GM12878 (cell line): ENCODE data around the gene LSM7. TPM values are rescaled to one million over a fixed set of nuclear protein-coding genes. Genes with fewer than 3 reads are reported as not detected.
A peak's percentile ranks its signal among the peaks of the same experiment; 100 is the strongest.

Source experiments
- ATAC-seq: fragments of 200-7000 bp; cut with Tn5 transposase; 3 replicates; pipeline ENCODE4 v1.9.1; 2020; ENCODE audit warnings: mild to moderate bottlenecking, moderate library complexity
- BruUV-seq: library from RNA; stranded (reverse); fragments of 400-500 nt; replicated peaks from 2 replicates; lab custom pipeline; 2021; lab: Mats Ljungman, UMichigan
- CTCF ChIA-PET: fragments of 300-600 bp; sonication (Branson Sonifier 250); formaldehyde crosslinking; extraction: SDS; loops from one replicate; lab custom pipeline; 2021; ENCODE audit warnings: inconsistent platforms; lab: Yijun Ruan, JAX
- POLR2A ChIA-PET: fragments of 350-600 bp; formaldehyde crosslinking; extraction: SDS; loops from one replicate; lab custom pipeline; 2021; ENCODE audit warnings: inconsistent platforms; lab: Charles Lee
- RAD21 ChIA-PET: fragments of 300-600 bp; sonication (Branson Sonifier 250); formaldehyde crosslinking; loops from one replicate; lab custom pipeline; 2023; ENCODE audit warnings: antibody characterized with exemption; ENCODE audit not compliant: unreplicated experiment; lab: Charles Lee
- SMC1A ChIA-PET: fragments of 300-600 bp; sonication (Branson Sonifier 250); formaldehyde crosslinking; loops from one replicate; lab custom pipeline; 2023; ENCODE audit not compliant: unreplicated experiment, uncharacterized antibody; lab: Charles Lee
- DNase-seq: peaks from one replicate; pipeline ENCODE4 v3.0.0-alpha.2; 2011; ENCODE audit warnings: low read depth, low spot score
- FAIRE-seq: peaks from 3 replicates; lab custom pipeline; 2011; peaks lifted over from hg19 to GRCh38; lab: Jason Lieb, UNC
- H2AFZ ChIP-seq: 2 replicates; pipeline ENCODE4 v1.6.0; 2011; ENCODE audit warnings: low read depth, low read length, control low read depth; ENCODE audit not compliant: control insufficient read depth
- H3K27ac ChIP-seq: 2 replicates; pipeline ENCODE4 v1.5.1; 2011; ENCODE audit warnings: control low read depth; ENCODE audit not compliant: control insufficient read depth, insufficient read depth
- H3K27me3 ChIP-seq, 2 experiments: replicated peaks in 1 of 2; 2 replicates each; pipeline versions ENCODE4 v1.6.0 to v1.6.1; 2011; ENCODE audit warnings: low read length in 1 of 2; ENCODE audit not compliant: control insufficient read depth in 2 of 2, insufficient read depth in 2 of 2
- H3K36me3 ChIP-seq, 2 experiments: 2 replicates each; pipeline ENCODE4 v1.5.1; 2011; ENCODE audit warnings: low read length in 1 of 2; ENCODE audit not compliant: control insufficient read depth in 2 of 2, insufficient read depth in 2 of 2
- H3K4me1 ChIP-seq: 2 replicates; pipeline ENCODE4 v1.6.1; 2011; ENCODE audit warnings: mild to moderate bottlenecking, low read length, moderate library complexity, mixed read lengths; ENCODE audit not compliant: control insufficient read depth, insufficient read depth
- H3K4me2 ChIP-seq: 2 replicates; pipeline ENCODE4 v1.6.0; 2011; ENCODE audit warnings: control low read depth; ENCODE audit not compliant: control insufficient read depth, insufficient read depth
- H3K4me3 ChIP-seq: fragments of 200-600 bp; sonication (generic); 2 replicates; pipeline ENCODE4 v1.5.1; 2016
- H3K79me2 ChIP-seq: 2 replicates; pipeline ENCODE4 v1.6.0; 2011; ENCODE audit warnings: low read length; ENCODE audit not compliant: control insufficient read depth, insufficient read depth
- H3K9ac ChIP-seq: 2 replicates; pipeline ENCODE4 v1.8.0; 2011; ENCODE audit warnings: low read length, control low read depth, mixed read lengths; ENCODE audit not compliant: control insufficient read depth, insufficient read depth
- H3K9me3 ChIP-seq: replicated peaks from 3 replicates; pipeline ENCODE4 v1.5.1; 2011; ENCODE audit warnings: mild to moderate bottlenecking, low read length; ENCODE audit not compliant: control insufficient read depth, insufficient read depth
- H4K20me1 ChIP-seq: 2 replicates; pipeline ENCODE4 v1.6.0; 2011; ENCODE audit not compliant: control insufficient read depth, insufficient read depth
- CHD2 ChIP-seq: IDR thresholded peaks from 2 replicates; pipeline ENCODE4 v1.6.1; 2011; ENCODE audit warnings: low read depth, low read length, improper control_type of control experiment, borderline replicate concordance
- FOS ChIP-seq: IDR thresholded peaks from 3 replicates; pipeline ENCODE4 v1.6.1; 2011; ENCODE audit warnings: borderline replicate concordance; ENCODE audit not compliant: insufficient read length; ENCODE audit errors: extremely low read depth
- HSF1 ChIP-seq: fragments of 150-350 bp; IDR thresholded peaks from 2 replicates; pipeline ENCODE4 v1.6.1; 2014; ENCODE audit warnings: mild to moderate bottlenecking, low read depth, low read length
- MTA3 ChIP-seq: IDR thresholded peaks from 2 replicates; pipeline ENCODE4 v1.6.1; 2012; ENCODE audit warnings: low read length, inconsistent platforms, borderline replicate concordance
- NR2C1 ChIP-seq: fragments of 450-650 bp; IDR thresholded peaks from 2 replicates; pipeline ENCODE4 v1.6.1; 2017; ENCODE audit warnings: antibody characterized with exemption, mild to moderate bottlenecking, moderate library complexity
- NR2F1 ChIP-seq: fragments of 450-650 bp; conservative IDR thresholded peaks from 2 replicates; pipeline ENCODE4 v1.6.1; 2017; ENCODE audit warnings: mild to moderate bottlenecking
- RELA ChIP-seq: fragments of 450-650 bp; IDR thresholded peaks from 2 replicates; pipeline ENCODE4 v1.8.0; 2014; ENCODE audit warnings: borderline replicate concordance; ENCODE audit not compliant: partially characterized antibody
- TAF1 ChIP-seq: IDR thresholded peaks from 2 replicates; pipeline ENCODE4 v1.6.1; 2011; ENCODE audit warnings: mild to moderate bottlenecking, low read depth, low read length, borderline replicate concordance
- TCF12 ChIP-seq: IDR thresholded peaks from 2 replicates; pipeline ENCODE4 v1.6.1; 2011; ENCODE audit warnings: low read depth, mild to moderate bottlenecking, low read length
- WGBS: methylation state at CpG from one replicate; pipeline ENCODE4 v1.1.6; 2016; ENCODE audit warnings: low lambda C conversion rate; ENCODE audit not compliant: insufficient replicate concordance, insufficient coverage; ENCODE audit errors: missing lambda C conversion rate; 5-methylcytosine and 5-hydroxymethylcytosine counted together
- in situ Hi-C: fragments of 300-500 bp; cut with MboI; formaldehyde crosslinking; loops from 9 replicates; pipeline ENCODE4 v1.14.3; 2018; ENCODE audit warnings: mixed read lengths
- intact Hi-C: fragments of 100-400 bp; cut with micrococcal nuclease; formaldehyde crosslinking; loops from one replicate; pipeline ENCODE4 v1.14.2; 2022; ENCODE audit not compliant: unreplicated experiment
- polyA plus RNA-seq, 11 experiments: library from polyadenylated mRNA; depleted of rRNA in 4 of 11; unstranded in 6 of 11; stranded (reverse) in 5 of 11; fragments of >200 nt; fragmentation: Nextera tagmentation in 4 of 11; fragmentation: Illumina TruSeq in 1 of 11; extraction: Ambion mirVana in 4 of 11; extraction: Trizol in 1 of 11; gene quantifications; 1 replicate in 1 of 11; 2 replicates in 10 of 11; pipeline versions ENCODE4 v1.2.1 to v1.2.3, GENCODE V29; 2011 to 2016; ENCODE audit warnings: inconsistent platforms in 2 of 11, missing spikeins in 2 of 11, low read depth in 1 of 11
- total RNA-seq, 4 experiments: library from RNA; depleted of rRNA in 3 of 4; stranded (reverse); fragments of >200 nt in 3 of 4; fragmentation: Illumina TruSeq in 1 of 4; extraction: Trizol in 1 of 4; gene quantifications; 2 replicates each; pipeline versions ENCODE4 v1.2.1 to v1.2.3, GENCODE V29; 2013 to 2021
- TF ChIP-seq, protein P1 (sequence below): fragments of 150-350 bp; IDR thresholded peaks from 2 replicates; pipeline ENCODE4 v1.6.1; 2016; ENCODE audit warnings: low read depth, low read length
- TF ChIP-seq, protein P2 (sequence below): fragments of 450-650 bp; IDR thresholded peaks from 2 replicates; pipeline ENCODE4 v1.6.1; 2017; ENCODE audit warnings: mild to moderate bottlenecking, low read depth, inconsistent platforms; ENCODE audit not compliant: poor library complexity, severe bottlenecking
- TF ChIP-seq, protein P3 (sequence below): IDR thresholded peaks from 2 replicates; pipeline ENCODE4 v1.6.1; 2012; ENCODE audit warnings: low read depth, low read length, improper control_type of control experiment

LSM7 gene
- total and polyA plus RNA-seq, 10 of the 15 experiments (the other 5 are each of a cell fraction or from before 2014, with no cell fraction given), result 24.4 to 424 (median 217) TPM

GRCh38 chr19:2357279-2358206 is 29.2 kb upstream of the LSM7 start:
- SMC1A ChIA-PET, result no interaction called here
- no peak overlapping the region for H2AFZ ChIP-seq
- H3K4me1 ChIP-seq, result no peaks in the 10 kb centered on the region
- ATAC-seq, result no peak
- no peaks in the 10 kb centered on the region for H3K36me3 ChIP-seq
- intact Hi-C loops (no loop called here), in situ Hi-C loops (no loop called here)
- no peak overlapping the region for H3K4me2 ChIP-seq
- no peaks in the 10 kb centered on the region for H3K79me2 ChIP-seq
- CTCF ChIA-PET, result no interaction called here
- 85% methylated on average over 3 of the region's 3 CpGs for WGBS
- H3K27ac ChIP-seq, result no peak overlapping the region
- peak; percentile 74 for FAIRE-seq
- no peaks in the 10 kb centered on the region for H4K20me1 ChIP-seq
- H3K9ac ChIP-seq, result no peak overlapping the region
- no TSS peak for BruUV-seq
- H3K27me3 ChIP-seq, result no peaks in the 10 kb centered on the region
- no peak for DNase-seq
- no peaks in the 10 kb centered on the region; the same call in 2 of the 3 replicates for H3K9me3 ChIP-seq
- RAD21 ChIA-PET, result no interaction called here
- no peak for TF ChIP-seq RELA
- no peak for TF ChIP-seq CHD2
- no peak for TF ChIP-seq FOS
- TF ChIP-seq, protein P1, sequence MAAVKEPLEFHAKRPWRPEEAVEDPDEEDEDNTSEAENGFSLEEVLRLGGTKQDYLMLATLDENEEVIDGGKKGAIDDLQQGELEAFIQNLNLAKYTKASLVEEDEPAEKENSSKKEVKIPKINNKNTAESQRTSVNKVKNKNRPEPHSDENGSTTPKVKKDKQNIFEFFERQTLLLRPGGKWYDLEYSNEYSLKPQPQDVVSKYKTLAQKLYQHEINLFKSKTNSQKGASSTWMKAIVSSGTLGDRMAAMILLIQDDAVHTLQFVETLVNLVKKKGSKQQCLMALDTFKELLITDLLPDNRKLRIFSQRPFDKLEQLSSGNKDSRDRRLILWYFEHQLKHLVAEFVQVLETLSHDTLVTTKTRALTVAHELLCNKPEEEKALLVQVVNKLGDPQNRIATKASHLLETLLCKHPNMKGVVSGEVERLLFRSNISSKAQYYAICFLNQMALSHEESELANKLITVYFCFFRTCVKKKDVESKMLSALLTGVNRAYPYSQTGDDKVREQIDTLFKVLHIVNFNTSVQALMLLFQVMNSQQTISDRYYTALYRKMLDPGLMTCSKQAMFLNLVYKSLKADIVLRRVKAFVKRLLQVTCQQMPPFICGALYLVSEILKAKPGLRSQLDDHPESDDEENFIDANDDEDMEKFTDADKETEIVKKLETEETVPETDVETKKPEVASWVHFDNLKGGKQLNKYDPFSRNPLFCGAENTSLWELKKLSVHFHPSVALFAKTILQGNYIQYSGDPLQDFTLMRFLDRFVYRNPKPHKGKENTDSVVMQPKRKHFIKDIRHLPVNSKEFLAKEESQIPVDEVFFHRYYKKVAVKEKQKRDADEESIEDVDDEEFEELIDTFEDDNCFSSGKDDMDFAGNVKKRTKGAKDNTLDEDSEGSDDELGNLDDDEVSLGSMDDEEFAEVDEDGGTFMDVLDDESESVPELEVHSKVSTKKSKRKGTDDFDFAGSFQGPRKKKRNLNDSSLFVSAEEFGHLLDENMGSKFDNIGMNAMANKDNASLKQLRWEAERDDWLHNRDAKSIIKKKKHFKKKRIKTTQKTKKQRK, result no peak
- no peak for TF ChIP-seq MTA3
- TF ChIP-seq, protein P2, sequence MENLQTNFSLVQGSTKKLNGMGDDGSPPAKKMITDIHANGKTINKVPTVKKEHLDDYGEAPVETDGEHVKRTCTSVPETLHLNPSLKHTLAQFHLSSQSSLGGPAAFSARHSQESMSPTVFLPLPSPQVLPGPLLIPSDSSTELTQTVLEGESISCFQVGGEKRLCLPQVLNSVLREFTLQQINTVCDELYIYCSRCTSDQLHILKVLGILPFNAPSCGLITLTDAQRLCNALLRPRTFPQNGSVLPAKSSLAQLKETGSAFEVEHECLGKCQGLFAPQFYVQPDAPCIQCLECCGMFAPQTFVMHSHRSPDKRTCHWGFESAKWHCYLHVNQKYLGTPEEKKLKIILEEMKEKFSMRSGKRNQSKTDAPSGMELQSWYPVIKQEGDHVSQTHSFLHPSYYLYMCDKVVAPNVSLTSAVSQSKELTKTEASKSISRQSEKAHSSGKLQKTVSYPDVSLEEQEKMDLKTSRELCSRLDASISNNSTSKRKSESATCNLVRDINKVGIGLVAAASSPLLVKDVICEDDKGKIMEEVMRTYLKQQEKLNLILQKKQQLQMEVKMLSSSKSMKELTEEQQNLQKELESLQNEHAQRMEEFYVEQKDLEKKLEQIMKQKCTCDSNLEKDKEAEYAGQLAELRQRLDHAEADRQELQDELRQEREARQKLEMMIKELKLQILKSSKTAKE, result no peak
- TF ChIP-seq NR2F1, result no peak
- TF ChIP-seq HSF1, result no peak
- no peak for TF ChIP-seq TCF12
- TF ChIP-seq NR2C1, result no peak
- TF ChIP-seq TAF1, result no peak
- TF ChIP-seq, protein P3, sequence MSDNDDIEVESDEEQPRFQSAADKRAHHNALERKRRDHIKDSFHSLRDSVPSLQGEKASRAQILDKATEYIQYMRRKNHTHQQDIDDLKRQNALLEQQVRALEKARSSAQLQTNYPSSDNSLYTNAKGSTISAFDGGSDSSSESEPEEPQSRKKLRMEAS, result no peak
- POLR2A ChIA-PET, result no interaction called here
- no peak overlapping the region for H3K4me3 ChIP-seq
